Mesenchymal stem cell (in vitro differentiated cells and primary cell): ENCODE data around the gene SGCA.

Source experiments
- DNase-seq: peaks from one replicate; pipeline ENCODE4 v3.0.0-alpha.2; 2013
- H2AFZ ChIP-seq: one replicate; pipeline ENCODE4 v1.6.1; 2013; ENCODE audit warnings: low read depth, mild to moderate bottlenecking, control low read depth, inconsistent platforms, low read length, moderate library complexity
- H2AK5ac ChIP-seq: 2 replicates; pipeline ENCODE4 v1.6.1; 2013; ENCODE audit warnings: low read length, moderate library complexity, mild to moderate bottlenecking, inconsistent platforms; ENCODE audit not compliant: severe bottlenecking
- H2BK120ac ChIP-seq: one replicate; pipeline ENCODE4 v1.6.1; 2013; ENCODE audit warnings: low read depth, mild to moderate bottlenecking, inconsistent platforms, low read length, moderate library complexity
- H2BK12ac ChIP-seq, 2 experiments: one replicate each; pipeline ENCODE4 v1.6.1; 2013; ENCODE audit warnings: inconsistent platforms in 2 of 2, low read length in 2 of 2, mild to moderate bottlenecking in 2 of 2, moderate library complexity in 2 of 2, control low read depth in 1 of 2
- H2BK15ac ChIP-seq: one replicate; pipeline ENCODE4 v1.6.1; 2013; ENCODE audit warnings: mild to moderate bottlenecking, low read depth, inconsistent platforms; ENCODE audit not compliant: poor library complexity, severe bottlenecking
- H2BK5ac ChIP-seq: 2 replicates; pipeline ENCODE4 v1.6.1; 2013; ENCODE audit warnings: low read depth, mild to moderate bottlenecking, low read length, control low read depth, inconsistent platforms; ENCODE audit not compliant: poor library complexity, severe bottlenecking
- H3K14ac ChIP-seq, 2 experiments: one replicate each; pipeline ENCODE4 v1.6.1; 2013; ENCODE audit warnings: inconsistent platforms in 2 of 2, low read length in 2 of 2, control low read depth in 1 of 2, mild to moderate bottlenecking in 1 of 2, moderate library complexity in 1 of 2
- H3K18ac ChIP-seq, 2 experiments: one replicate each; pipeline ENCODE4 v1.6.1; 2013; ENCODE audit warnings: inconsistent platforms in 2 of 2, low read length in 2 of 2, control low read depth in 1 of 2, low read depth in 1 of 2, mild to moderate bottlenecking in 1 of 2
- H3K23ac ChIP-seq, 2 experiments: one replicate each; pipeline ENCODE4 v1.6.1; 2013; ENCODE audit warnings: inconsistent platforms in 2 of 2, low read length in 2 of 2, mild to moderate bottlenecking in 2 of 2, moderate library complexity in 2 of 2, control low read depth in 1 of 2
- H3K27ac ChIP-seq: 2 replicates; pipeline ENCODE4 v1.5.1; 2013; ENCODE audit warnings: mild to moderate bottlenecking, moderate library complexity, low read length, control low read depth, inconsistent platforms; ENCODE audit not compliant: poor library complexity, severe bottlenecking
- H3K27me3 ChIP-seq, 2 experiments: 2 replicates each; pipeline versions ENCODE4 v1.6.1 to v1.7.0; 2013; ENCODE audit warnings: low read length in 2 of 2, mild to moderate bottlenecking in 2 of 2, moderate library complexity in 2 of 2, control low read depth in 1 of 2, inconsistent platforms in 1 of 2; ENCODE audit not compliant: control insufficient read depth in 1 of 2, insufficient read depth in 1 of 2
- H3K36me3 ChIP-seq, 2 experiments: 2 replicates each; pipeline versions ENCODE4 v1.6.1 to v1.7.0; 2013; ENCODE audit warnings: low read length in 2 of 2, control low read depth in 1 of 2, inconsistent platforms in 1 of 2, low read depth in 1 of 2, mild to moderate bottlenecking in 1 of 2; ENCODE audit not compliant: insufficient read depth in 2 of 2, control insufficient read depth in 1 of 2
- H3K4ac ChIP-seq, 2 experiments: one replicate each; pipeline ENCODE4 v1.6.1; 2013; ENCODE audit warnings: inconsistent platforms in 2 of 2, low read length in 2 of 2, mild to moderate bottlenecking in 2 of 2, moderate library complexity in 2 of 2, control low read depth in 1 of 2, low read depth in 1 of 2
- H3K4me1 ChIP-seq: 2 replicates; pipeline ENCODE4 v1.6.1; 2013; ENCODE audit warnings: low read depth, low read length, control low read depth; ENCODE audit not compliant: control insufficient read depth, insufficient read depth
- H3K4me2 ChIP-seq: 2 replicates; pipeline ENCODE4 v1.6.1; 2013; ENCODE audit warnings: low read length, mild to moderate bottlenecking, inconsistent platforms; ENCODE audit not compliant: poor library complexity, severe bottlenecking
- H3K4me3 ChIP-seq, 2 experiments: 2 replicates each; pipeline versions ENCODE4 v1.5.1 to v1.7.0; 2013; ENCODE audit warnings: low read length in 2 of 2, mild to moderate bottlenecking in 2 of 2, control low read depth in 1 of 2, low read depth in 1 of 2; ENCODE audit not compliant: insufficient read depth in 1 of 2
- H3K79me1 ChIP-seq: replicated peaks from 2 replicates; pipeline ENCODE4 v1.6.1; 2013; ENCODE audit warnings: mild to moderate bottlenecking, control low read depth, low read length, inconsistent platforms; ENCODE audit not compliant: poor library complexity, severe bottlenecking
- H3K9ac ChIP-seq: 2 replicates; pipeline ENCODE4 v1.7.0; 2013; ENCODE audit warnings: mild to moderate bottlenecking, low read length, moderate library complexity
- H3K9me3 ChIP-seq: 2 replicates; pipeline ENCODE4 v1.7.0; 2013; ENCODE audit warnings: mild to moderate bottlenecking, low read length; ENCODE audit not compliant: control insufficient read depth
- H4K8ac ChIP-seq: one replicate; pipeline ENCODE4 v1.6.1; 2013; ENCODE audit warnings: inconsistent platforms, mild to moderate bottlenecking, low read length, moderate library complexity
- H4K91ac ChIP-seq: one replicate; pipeline ENCODE4 v1.6.1; 2013; ENCODE audit warnings: mild to moderate bottlenecking, low read length, inconsistent platforms
- WGBS: methylation state at CpG from one replicate; pipeline ENCODE4 v1.1.7; 2013; ENCODE audit warnings: mixed read lengths; 5-methylcytosine and 5-hydroxymethylcytosine counted together

Gene SGCA

GRCh38 chr17:50125420-50125997 lies 40.3 kb upstream of the SGCA start:
- no peak overlapping the region for H2BK5ac ChIP-seq
- H3K36me3 ChIP-seq = peaks cover 0 to 20% of the 10 kb centered on the region in 2 experiments
- peak overlapping the region; percentile 34 for H2AK5ac ChIP-seq
- peaks cover 27% of the 10 kb centered on the region for H3K79me1 ChIP-seq
- H3K4me1 ChIP-seq = peaks cover 38% of the 10 kb centered on the region
- H3K27me3 ChIP-seq = peaks cover 0 to 5% of the 10 kb centered on the region in 2 experiments
- H4K91ac ChIP-seq = no peak overlapping the region
- no peak overlapping the region for H3K27ac ChIP-seq
- no peak overlapping the region for H3K4ac ChIP-seq
- no peak overlapping the region for H3K9ac ChIP-seq
- H4K8ac ChIP-seq = no peak overlapping the region
- peak overlapping the region in 1 of 2 experiments; percentile 32 for H3K14ac ChIP-seq
- no peak overlapping the region for H3K4me3 ChIP-seq
- H3K23ac ChIP-seq = no peak overlapping the region
- no peak overlapping the region for H3K4me2 ChIP-seq
- H2BK120ac ChIP-seq = no peak overlapping the region
- H2BK12ac ChIP-seq = no peak overlapping the region
- no peaks in the 10 kb centered on the region for H3K9me3 ChIP-seq
- WGBS = 96% methylated on average over 4 of the region's 4 CpGs
- H2BK15ac ChIP-seq = no peak overlapping the region
- no peak for DNase-seq
- H3K18ac ChIP-seq = no peak overlapping the region
- H2AFZ ChIP-seq = no peak overlapping the region

- Histone ChIP-seq H3K9ac (no peak overlapping the region), H3K27me3 (peaks cover 0 to 4% of the 10 kb centered on the region in 2 experiments), H2AFZ (no peak overlapping the region), H3K4me2 (peak overlapping the region; percentile 65), H2AK5ac (peak overlapping the region; percentile 57), H3K79me1 (peaks cover 21% of the 10 kb centered on the region), H2BK120ac (peak overlapping the region; percentile 84), H3K4ac (peak overlapping the region; percentile 37 to 57), H3K4me3 (no peak overlapping the region), H2BK5ac (no peak overlapping the region), H4K91ac (no peak overlapping the region), H3K4me1 (peaks cover 45% of the 10 kb centered on the region), H3K14ac (no peak overlapping the region), H3K18ac (peak overlapping the region in 1 of 2 experiments; percentile 5), H3K27ac (peak overlapping the region; percentile 19), H2BK12ac (peak overlapping the region in 1 of 2 experiments; percentile 47), H2BK15ac (no peak overlapping the region), H3K36me3 (peaks cover 0 to 14% of the 10 kb centered on the region in 2 experiments), H4K8ac (peak overlapping the region; percentile 3), H3K9me3 (no peaks in the 10 kb centered on the region), H3K23ac (no peak overlapping the region)
- DNase-seq = peak; percentile 51
- WGBS = 61% methylated on average over 6 of the region's 6 CpGs
Measured at GRCh38 chr17:50127697-50128361, 38.0 kb upstream of the SGCA start.

- Histone ChIP-seq H3K27ac (peak overlapping the region; percentile 90), H4K8ac (peak overlapping the region; percentile 94), H4K91ac (peak overlapping the region; percentile 93), H3K4me2 (peak overlapping the region; percentile 93), H2AFZ (peak overlapping the region; percentile 47), H3K27me3 (no peaks in the 10 kb centered on the region), H3K14ac (peak overlapping the region; percentile 86 to 89), H2BK12ac (peak overlapping the region; percentile 18 to 87), H2BK15ac (peak overlapping the region; percentile 40), H3K18ac (peak overlapping the region; percentile 81 to 88), H2BK120ac (peak overlapping the region; percentile 84), H3K4ac (peak overlapping the region; percentile 9 to 79), H3K4me1 (peaks cover 45% of the 10 kb centered on the region), H3K9me3 (no peaks in the 10 kb centered on the region), H2BK5ac (no peak overlapping the region), H3K23ac (peak overlapping the region in 1 of 2 experiments; percentile 23), H3K79me1 (peaks cover 18% of the 10 kb centered on the region), H3K4me3 (peak overlapping the region; percentile 75 to 79), H3K36me3 (peaks cover 0 to 21% of the 10 kb centered on the region in 2 experiments), H3K9ac (peak overlapping the region; percentile 75), H2AK5ac (peak overlapping the region; percentile 89)
- DNase-seq = peak; percentile 57
- WGBS = 15% methylated on average over 21 of the region's 32 CpGs
Measured at GRCh38 chr17:50128441-50129352, 37.1 kb upstream of the SGCA start.
